Thyroid gland (tissue), 4 donors: ENCODE data around the gene ZNF606.

ENCODE experiments used
- POLR2A ChIP-seq, 2 donors: fragments of 450-650 bp; IDR thresholded peaks; one replicate each; pipeline ENCODE4 v1.6.1; 2017; ENCODE audit warnings: antibody characterized with exemption in 2 of 2, mild to moderate bottlenecking in 2 of 2, moderate library complexity in 1 of 2
- TF ChIP-seq, protein P1 (sequence below), 6 experiments: fragments of 200-600 bp in 3 of 6; fragments of 450-650 bp in 3 of 6; sonication (generic) in 3 of 6; IDR thresholded peaks; one replicate each; pipeline ENCODE4 v1.5.1; 2016 to 2019; ENCODE audit warnings: antibody characterized with exemption in 6 of 6, mild to moderate bottlenecking in 2 of 6, inconsistent platforms in 1 of 6, moderate library complexity in 1 of 6

DNA sequence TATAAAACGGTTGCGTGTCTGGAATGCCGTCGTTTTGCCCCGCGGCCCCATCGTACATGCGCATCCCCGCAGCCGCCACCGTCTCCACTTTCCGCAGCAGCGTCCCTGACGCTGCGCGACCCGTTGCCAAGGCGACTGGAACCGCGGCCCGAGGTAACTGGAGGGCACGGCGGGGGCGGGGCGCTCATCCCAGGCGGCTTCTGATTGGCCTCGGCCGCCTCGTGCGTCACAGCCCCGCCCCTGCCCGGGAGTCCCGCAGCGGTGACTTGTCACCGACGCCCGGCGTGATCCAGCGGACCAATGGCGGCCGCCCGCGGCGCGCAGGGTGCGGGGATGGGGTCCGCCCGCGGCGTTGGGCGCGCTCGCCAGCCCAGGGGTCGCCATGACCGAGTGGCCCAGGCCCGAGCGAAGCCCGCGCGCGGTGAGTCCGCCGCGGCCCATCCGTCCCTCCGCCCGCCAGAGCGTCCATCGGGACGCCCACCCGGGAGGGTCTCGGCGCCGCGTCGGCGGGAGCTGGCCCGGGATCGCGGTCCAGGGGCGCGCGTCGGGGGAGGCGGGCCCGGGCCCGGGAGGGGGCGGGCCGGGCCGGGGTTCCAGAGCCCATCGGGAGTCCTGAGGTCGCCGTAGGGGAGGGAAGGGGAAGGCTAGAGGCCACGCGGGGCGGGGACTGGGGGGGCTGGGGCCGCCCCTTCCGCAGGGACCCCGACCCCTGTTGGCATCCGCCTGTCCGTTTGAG is 31.3 kb upstream of the ZNF606 start, which contains the start of gene ZSCAN1:
- peak in 1 of 2 donors; percentile 87 for TF ChIP-seq POLR2A (IDR thresholded peaks at IDR 0.05)
- TF ChIP-seq, protein P1, sequence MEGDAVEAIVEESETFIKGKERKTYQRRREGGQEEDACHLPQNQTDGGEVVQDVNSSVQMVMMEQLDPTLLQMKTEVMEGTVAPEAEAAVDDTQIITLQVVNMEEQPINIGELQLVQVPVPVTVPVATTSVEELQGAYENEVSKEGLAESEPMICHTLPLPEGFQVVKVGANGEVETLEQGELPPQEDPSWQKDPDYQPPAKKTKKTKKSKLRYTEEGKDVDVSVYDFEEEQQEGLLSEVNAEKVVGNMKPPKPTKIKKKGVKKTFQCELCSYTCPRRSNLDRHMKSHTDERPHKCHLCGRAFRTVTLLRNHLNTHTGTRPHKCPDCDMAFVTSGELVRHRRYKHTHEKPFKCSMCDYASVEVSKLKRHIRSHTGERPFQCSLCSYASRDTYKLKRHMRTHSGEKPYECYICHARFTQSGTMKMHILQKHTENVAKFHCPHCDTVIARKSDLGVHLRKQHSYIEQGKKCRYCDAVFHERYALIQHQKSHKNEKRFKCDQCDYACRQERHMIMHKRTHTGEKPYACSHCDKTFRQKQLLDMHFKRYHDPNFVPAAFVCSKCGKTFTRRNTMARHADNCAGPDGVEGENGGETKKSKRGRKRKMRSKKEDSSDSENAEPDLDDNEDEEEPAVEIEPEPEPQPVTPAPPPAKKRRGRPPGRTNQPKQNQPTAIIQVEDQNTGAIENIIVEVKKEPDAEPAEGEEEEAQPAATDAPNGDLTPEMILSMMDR (IDR thresholded peaks at IDR 0.05), result peak in 1 of 6 experiments; percentile 20
